Thymus (tissue), 11 donors: ENCODE measurements around the gene ADSS1. TPM values are rescaled to one million over a fixed set of nuclear protein-coding genes. Genes with fewer than 3 reads are reported as not detected.

ENCODE experiments used
- DNase-seq, 9 donors: peaks; one replicate each; pipeline ENCODE4 v3.0.0-alpha.2; 2013; ENCODE audit warnings: low spot score in 9 of 9, low read depth in 6 of 9, missing footprints in 1 of 9
- H3K27ac ChIP-seq, 2 donors: one replicate each; pipeline ENCODE4 v1.5.1; 2013; ENCODE audit warnings: control low read depth in 1 of 2, low read depth in 1 of 2, low read length in 1 of 2, mild to moderate bottlenecking in 1 of 2, moderate library complexity in 1 of 2
- H3K27me3 ChIP-seq, 2 donors: one replicate each; pipeline ENCODE4 v1.5.1; 2013; ENCODE audit warnings: low read length in 1 of 2; ENCODE audit not compliant: control insufficient read depth in 2 of 2, insufficient read depth in 1 of 2
- H3K36me3 ChIP-seq, 2 donors: one replicate each; pipeline ENCODE4 v1.5.1; 2013; ENCODE audit warnings: low read length in 1 of 2, mild to moderate bottlenecking in 1 of 2, moderate library complexity in 1 of 2; ENCODE audit not compliant: control insufficient read depth in 2 of 2, insufficient read depth in 2 of 2
- H3K4me1 ChIP-seq, 2 donors: one replicate each; pipeline ENCODE4 v1.5.1; 2013; ENCODE audit warnings: low read length in 2 of 2; ENCODE audit not compliant: control insufficient read depth in 2 of 2, insufficient read depth in 2 of 2
- H3K4me3 ChIP-seq, 2 donors: one replicate each; pipeline ENCODE4 v1.5.1; 2013; ENCODE audit warnings: low read length in 2 of 2, control low read depth in 1 of 2, mild to moderate bottlenecking in 1 of 2
- H3K9me3 ChIP-seq, 2 donors: one replicate each; pipeline ENCODE4 v1.5.1; 2013; ENCODE audit warnings: low read length in 1 of 2, mild to moderate bottlenecking in 1 of 2; ENCODE audit not compliant: control insufficient read depth in 2 of 2, insufficient read depth in 1 of 2
- WGBS: extraction: QIAGEN DNeasy Blood & Tissue Kit; methylation state at CpG from one replicate; pipeline ENCODE4 v1.1.7; 2013; 5-methylcytosine and 5-hydroxymethylcytosine counted together
- polyA plus RNA-seq: library from polyadenylated mRNA; stranded (reverse); fragments of 200-250 nt; gene quantifications from one replicate; pipeline ENCODE4 v1.2.3, GENCODE V29; 2013
- total RNA-seq: library from RNA; stranded (reverse); fragments of 120-200 nt; gene quantifications from one replicate; pipeline ENCODE4 v1.2.4, GENCODE V29; 2013
- donor health status: healthy.

The ADSS1 gene
- total and polyA plus RNA-seq, 2 donors = 2.5 to 4.0 TPM

GRCh38 chr14:104692261-104692938, 31.6 kb upstream of the ADSS1 start:
- 94% methylated on average over 15 of the region's 15 CpGs for WGBS
- Histone ChIP-seq H3K27me3 (peaks cover 0 to 8% of the 10 kb centered on the region in 2 donors), H3K36me3 (peaks cover 0 to 5% of the 10 kb centered on the region in 2 donors), H3K9me3 (no peaks in the 10 kb centered on the region), H3K27ac (no peak overlapping the region), H3K4me3 (no peak overlapping the region), H3K4me1 (peaks cover 39 to 69% of the 10 kb centered on the region in 2 donors)
- DNase-seq = no peak

GRCh38 chr14:104692939-104693315, 31.1 kb upstream of the ADSS1 start:
- H3K9me3 ChIP-seq = no peaks in the 10 kb centered on the region
- no peak overlapping the region for H3K27ac ChIP-seq
- WGBS = 96% methylated on average over 5 of the region's 5 CpGs
- H3K4me1 ChIP-seq = peaks cover 34 to 63% of the 10 kb centered on the region in 2 donors
- DNase-seq = no peak
- H3K27me3 ChIP-seq = peaks cover 0 to 8% of the 10 kb centered on the region in 2 donors
- H3K4me3 ChIP-seq = no peak overlapping the region
- peaks cover 0 to 5% of the 10 kb centered on the region in 2 donors for H3K36me3 ChIP-seq

GRCh38 chr14:104693482-104694431, 30.3 kb upstream of the ADSS1 start:
- 96% methylated on average over 26 of the region's 26 CpGs for WGBS
- Histone ChIP-seq H3K4me3 (no peak overlapping the region), H3K36me3 (peaks cover 0 to 5% of the 10 kb centered on the region in 2 donors), H3K27me3 (peaks cover 0 to 5% of the 10 kb centered on the region in 2 donors), H3K27ac (no peak overlapping the region), H3K9me3 (no peaks in the 10 kb centered on the region), H3K4me1 (peaks cover 31 to 55% of the 10 kb centered on the region in 2 donors)
- DNase-seq = no peak

DNA sequence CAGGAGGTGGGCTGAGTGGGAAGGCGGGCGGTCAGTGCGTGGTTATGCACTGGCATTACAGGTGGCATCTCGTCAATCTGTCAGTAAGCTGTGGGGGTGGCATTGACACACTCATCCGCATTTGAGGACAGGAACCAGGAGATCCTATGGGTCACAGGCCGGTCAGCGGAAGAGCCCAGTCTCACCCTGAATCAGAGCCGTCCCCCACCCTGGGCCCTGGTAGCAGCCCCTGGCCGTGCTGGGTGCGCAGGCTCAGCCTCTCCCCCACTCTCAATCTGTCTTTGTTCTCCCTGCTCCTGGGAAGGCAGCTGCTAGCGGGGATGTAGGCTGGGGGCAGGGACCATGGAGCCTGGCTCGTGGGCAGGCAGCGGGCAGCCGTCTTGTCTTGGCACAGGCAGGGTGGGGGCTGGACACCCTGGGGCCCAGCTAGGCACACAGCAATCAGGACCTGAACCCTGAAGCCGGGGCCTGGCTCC, 29.5 kb upstream of the ADSS1 start:
- Histone ChIP-seq H3K36me3 (peaks cover 0 to 5% of the 10 kb centered on the region in 2 donors), H3K27ac (peak overlapping the region; percentile 68 to 79), H3K9me3 (no peaks in the 10 kb centered on the region), H3K27me3 (no peaks in the 10 kb centered on the region), H3K4me1 (peaks cover 31 to 50% of the 10 kb centered on the region in 2 donors), H3K4me3 (no peak overlapping the region)
- no peak for DNase-seq
- 90% methylated on average over 15 of the region's 15 CpGs for WGBS

DNA sequence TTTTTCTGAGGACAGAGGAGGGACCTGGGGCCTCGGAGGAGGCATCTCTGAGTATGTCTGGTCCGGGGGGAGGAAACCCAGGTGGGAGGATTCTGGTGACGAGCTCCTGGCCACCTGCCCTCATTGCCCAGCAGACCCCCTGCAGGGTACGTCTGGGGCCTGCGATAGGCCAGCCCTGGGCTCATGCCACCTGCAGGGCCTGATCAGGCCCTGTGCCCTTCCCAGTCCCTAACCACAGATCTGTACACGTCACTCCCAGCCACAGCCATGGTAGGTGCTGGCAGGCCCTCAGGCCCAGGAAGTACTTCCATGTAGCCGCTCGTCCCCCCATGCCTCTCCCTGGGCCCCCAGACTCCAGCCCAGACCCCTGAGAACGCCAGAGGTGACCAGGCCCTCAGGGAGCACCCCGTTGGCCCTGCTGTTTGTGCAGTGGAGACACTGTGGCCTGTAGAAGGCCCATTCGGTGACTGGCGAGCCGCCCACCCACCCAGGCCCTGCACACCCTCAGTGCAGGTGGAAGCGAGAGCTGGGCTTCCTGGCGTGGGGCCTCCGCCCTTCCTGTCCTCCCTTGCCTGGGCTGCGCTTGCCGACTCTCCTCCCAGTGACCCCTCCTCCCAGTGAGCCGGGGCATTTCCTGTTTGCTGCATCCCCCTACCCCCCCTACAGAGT, 28.9 kb upstream of the ADSS1 start:
- Histone ChIP-seq H3K27ac (peak overlapping the region; percentile 68 to 79), H3K4me3 (no peak overlapping the region), H3K9me3 (no peaks in the 10 kb centered on the region), H3K4me1 (peaks cover 27 to 47% of the 10 kb centered on the region in 2 donors), H3K27me3 (no peaks in the 10 kb centered on the region), H3K36me3 (peaks cover 0 to 5% of the 10 kb centered on the region in 2 donors)
- WGBS = 55% methylated on average over 19 of the region's 19 CpGs
- DNase-seq = peak in 3 of 9 donors; percentile 50 to 70 (median 56)

GRCh38 chr14:104695660-104696000, 28.4 kb upstream of the ADSS1 start:
- H3K36me3 ChIP-seq = peaks cover 0 to 5% of the 10 kb centered on the region in 2 donors
- H3K4me3 ChIP-seq = no peak overlapping the region
- no peaks in the 10 kb centered on the region for H3K9me3 ChIP-seq
- no peaks in the 10 kb centered on the region for H3K27me3 ChIP-seq
- no peak for DNase-seq
- peaks cover 22 to 42% of the 10 kb centered on the region in 2 donors for H3K4me1 ChIP-seq
- H3K27ac ChIP-seq = peak overlapping the region; percentile 53 to 79
- WGBS = 78% methylated on average over 6 of the region's 6 CpGs

DNA sequence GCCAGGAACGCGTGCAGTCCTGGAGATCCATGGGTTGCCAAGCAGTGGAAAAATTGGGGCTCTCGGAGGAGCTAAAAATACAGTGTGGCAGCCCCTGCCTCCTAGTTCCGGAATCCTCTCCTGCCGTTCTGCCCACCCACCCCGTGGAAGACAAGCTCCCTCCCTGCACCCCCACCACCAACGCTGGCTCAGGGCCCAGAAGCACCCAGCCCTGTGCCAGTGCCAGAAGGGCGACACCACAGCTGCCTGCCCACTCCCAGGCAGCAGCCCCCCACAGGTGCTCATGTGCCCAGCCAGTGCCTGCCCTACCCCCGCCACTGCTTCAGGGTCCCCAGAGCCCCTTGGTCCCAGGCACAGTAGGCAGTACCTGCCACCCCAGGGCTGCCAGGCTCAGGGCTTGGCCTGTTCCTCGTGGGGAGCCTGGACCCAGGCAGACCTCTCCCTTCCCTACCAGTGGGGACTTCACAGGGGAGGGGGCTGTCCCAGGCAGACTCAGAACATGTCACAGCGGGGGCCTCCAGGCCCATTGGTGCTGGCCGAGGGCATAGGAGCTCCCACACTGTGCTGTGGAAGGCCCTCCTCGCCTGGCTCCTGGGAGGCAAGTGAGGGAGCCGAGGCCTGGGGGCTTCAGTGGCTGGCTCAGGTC, 27.2 kb upstream of the ADSS1 start:
- H3K36me3 ChIP-seq = peaks cover 0 to 9% of the 10 kb centered on the region in 2 donors
- H3K9me3 ChIP-seq = no peaks in the 10 kb centered on the region
- no peaks in the 10 kb centered on the region for H3K27me3 ChIP-seq
- no peak overlapping the region for H3K27ac ChIP-seq
- H3K4me1 ChIP-seq = peaks cover 14 to 32% of the 10 kb centered on the region in 2 donors
- no peak overlapping the region for H3K4me3 ChIP-seq
- no peak for DNase-seq
- 80% methylated on average over 14 of the region's 14 CpGs for WGBS

- Histone ChIP-seq H3K4me3 (no peak overlapping the region), H3K27me3 (no peaks in the 10 kb centered on the region), H3K4me1 (peaks cover 14 to 32% of the 10 kb centered on the region in 2 donors), H3K27ac (no peak overlapping the region), H3K9me3 (no peaks in the 10 kb centered on the region), H3K36me3 (peaks cover 3 to 14% of the 10 kb centered on the region in 2 donors)
- DNase-seq = no peak
- 99% methylated on average over 10 of the region's 10 CpGs for WGBS
Observed at GRCh38 chr14:104697317-104697703, 26.7 kb upstream of the ADSS1 start.
